Astrocyte of the cerebellum (primary cell): ENCODE data around the gene VPS52.

Source experiments
- DNase-seq: peaks from one replicate; pipeline ENCODE4 v3.0.0-alpha.2; 2011; ENCODE audit warnings: low read depth
- H3K4me3 ChIP-seq: 2 replicates; pipeline ENCODE4 v1.5.1; 2011; ENCODE audit warnings: mild to moderate bottlenecking, low read depth, low read length, moderate library complexity
- in situ Hi-C: cut with HindIII; loops from 2 replicates; pipeline ENCODE4 v1.10.0; 2017; ENCODE audit warnings: low sequenced_read_pairs
- TF ChIP-seq, protein P1 (sequence below): IDR thresholded peaks from 2 replicates; pipeline ENCODE4 v1.5.1; 2012; ENCODE audit warnings: low read length, low read depth, moderate library complexity, mild to moderate bottlenecking; ENCODE audit errors: missing control alignments

Gene VPS52

DNA sequence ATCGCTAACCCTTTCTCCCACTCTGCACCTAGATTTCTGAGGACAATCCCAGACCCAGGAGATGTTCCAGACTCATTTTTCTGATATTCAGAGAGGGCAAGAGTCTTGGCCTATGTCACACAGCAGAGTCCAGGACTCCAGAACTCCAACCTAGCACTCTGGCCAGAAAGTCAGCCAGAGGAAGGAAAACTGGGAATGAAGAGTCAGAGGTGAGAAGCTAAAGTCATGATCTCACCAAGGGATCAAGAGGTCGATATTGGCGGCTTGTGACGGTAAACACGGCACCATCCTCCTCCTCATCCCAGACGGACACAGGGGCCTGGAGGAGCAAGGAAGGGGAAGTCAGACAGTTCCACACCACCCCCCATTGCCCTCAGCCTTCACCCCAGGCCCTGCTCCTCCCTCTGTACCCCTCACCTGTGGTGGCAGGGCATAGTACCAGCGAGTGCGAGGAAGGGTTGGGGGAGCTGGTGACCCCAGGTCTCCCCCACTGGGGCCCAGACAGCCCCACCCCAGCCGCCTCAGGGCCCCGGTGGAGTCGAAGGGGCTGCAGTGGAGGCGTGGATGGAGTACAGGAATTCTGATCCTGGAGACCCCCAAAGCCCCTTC lies 25.2 kb upstream of the VPS52 start:
- TF ChIP-seq, protein P1, sequence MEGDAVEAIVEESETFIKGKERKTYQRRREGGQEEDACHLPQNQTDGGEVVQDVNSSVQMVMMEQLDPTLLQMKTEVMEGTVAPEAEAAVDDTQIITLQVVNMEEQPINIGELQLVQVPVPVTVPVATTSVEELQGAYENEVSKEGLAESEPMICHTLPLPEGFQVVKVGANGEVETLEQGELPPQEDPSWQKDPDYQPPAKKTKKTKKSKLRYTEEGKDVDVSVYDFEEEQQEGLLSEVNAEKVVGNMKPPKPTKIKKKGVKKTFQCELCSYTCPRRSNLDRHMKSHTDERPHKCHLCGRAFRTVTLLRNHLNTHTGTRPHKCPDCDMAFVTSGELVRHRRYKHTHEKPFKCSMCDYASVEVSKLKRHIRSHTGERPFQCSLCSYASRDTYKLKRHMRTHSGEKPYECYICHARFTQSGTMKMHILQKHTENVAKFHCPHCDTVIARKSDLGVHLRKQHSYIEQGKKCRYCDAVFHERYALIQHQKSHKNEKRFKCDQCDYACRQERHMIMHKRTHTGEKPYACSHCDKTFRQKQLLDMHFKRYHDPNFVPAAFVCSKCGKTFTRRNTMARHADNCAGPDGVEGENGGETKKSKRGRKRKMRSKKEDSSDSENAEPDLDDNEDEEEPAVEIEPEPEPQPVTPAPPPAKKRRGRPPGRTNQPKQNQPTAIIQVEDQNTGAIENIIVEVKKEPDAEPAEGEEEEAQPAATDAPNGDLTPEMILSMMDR = no peak
- in situ Hi-C loops = no loop called here
- H3K4me3 ChIP-seq = peak overlapping the region; percentile 73
- no peak for DNase-seq

DNA sequence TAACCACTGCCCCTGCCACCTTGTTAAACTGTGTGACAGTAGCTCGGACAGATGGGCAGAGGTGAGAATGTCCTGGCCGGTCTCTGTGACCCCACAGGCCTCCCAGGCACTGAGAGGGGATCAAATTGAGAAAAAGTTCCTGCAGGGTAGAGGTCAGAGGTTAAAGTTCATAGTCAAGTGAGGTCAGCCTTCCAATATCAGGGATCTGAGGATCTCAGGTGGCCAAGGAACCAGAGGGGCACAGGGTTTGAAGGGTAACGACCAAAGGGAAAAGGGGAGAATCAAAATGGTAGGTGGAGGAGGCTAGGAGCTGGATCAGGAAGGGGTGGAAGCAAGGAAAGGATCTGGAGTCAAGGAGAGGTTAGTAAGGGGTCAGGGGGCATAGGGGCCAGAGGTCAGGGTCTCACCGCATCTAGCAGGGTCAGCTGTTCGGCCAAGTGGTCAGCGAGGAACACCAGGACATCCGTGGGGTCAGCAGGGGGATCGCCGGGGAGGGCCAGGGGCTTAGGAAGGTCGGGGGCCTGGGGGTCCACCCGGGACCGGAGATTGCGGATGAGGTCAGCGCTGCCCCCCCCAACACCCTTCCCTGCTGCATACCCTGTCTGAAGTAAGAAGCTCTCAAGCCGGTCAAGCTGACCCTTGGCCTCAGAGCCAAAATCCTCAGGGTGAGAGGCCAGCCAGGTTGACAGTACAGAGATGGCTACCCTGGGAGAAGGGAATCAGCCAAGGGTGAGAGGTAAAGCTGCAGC lies 24.1 kb upstream of the VPS52 start:
- H3K4me3 ChIP-seq = no peak overlapping the region
- TF ChIP-seq, protein P1 = no peak
- no peak for DNase-seq
- in situ Hi-C loops = no loop called here

DNA sequence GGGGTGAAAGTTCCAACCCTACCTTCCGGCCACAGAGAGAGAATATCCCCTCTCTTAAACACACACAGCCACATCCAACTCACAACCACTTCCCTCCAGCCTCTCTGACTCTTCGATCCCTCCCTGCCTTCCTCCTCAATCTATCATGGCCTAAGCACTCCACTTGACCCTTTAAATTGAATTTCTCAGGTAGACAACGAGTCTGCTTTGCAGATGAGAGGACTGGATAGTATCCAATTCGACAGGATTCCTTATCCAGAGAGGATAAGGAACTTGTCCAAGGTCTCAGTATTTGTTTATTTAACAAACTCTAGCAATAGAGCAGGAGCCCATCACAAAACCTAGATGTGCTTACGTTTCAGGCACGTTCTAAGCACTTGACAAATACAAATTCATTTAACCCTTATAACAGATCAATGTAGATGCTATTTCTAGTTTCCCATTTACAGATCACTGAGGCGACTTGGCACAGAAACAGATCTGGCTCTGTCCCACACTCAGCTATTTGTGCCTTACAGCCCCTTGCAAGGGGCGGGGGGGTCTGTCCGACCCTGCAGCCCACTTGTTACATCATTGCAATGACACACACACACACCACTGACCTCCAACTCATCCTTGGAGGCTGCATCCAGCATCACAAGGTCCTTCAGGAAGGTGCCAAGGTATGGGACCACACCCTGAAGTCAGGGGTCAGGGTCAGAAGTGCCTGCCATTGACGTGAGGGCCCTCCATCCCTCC lies 22.6 kb upstream of the VPS52 start:
- in situ Hi-C loops = no loop called here
- H3K4me3 ChIP-seq = no peak overlapping the region
- DNase-seq = no peak
- TF ChIP-seq, protein P1 = no peak

DNA sequence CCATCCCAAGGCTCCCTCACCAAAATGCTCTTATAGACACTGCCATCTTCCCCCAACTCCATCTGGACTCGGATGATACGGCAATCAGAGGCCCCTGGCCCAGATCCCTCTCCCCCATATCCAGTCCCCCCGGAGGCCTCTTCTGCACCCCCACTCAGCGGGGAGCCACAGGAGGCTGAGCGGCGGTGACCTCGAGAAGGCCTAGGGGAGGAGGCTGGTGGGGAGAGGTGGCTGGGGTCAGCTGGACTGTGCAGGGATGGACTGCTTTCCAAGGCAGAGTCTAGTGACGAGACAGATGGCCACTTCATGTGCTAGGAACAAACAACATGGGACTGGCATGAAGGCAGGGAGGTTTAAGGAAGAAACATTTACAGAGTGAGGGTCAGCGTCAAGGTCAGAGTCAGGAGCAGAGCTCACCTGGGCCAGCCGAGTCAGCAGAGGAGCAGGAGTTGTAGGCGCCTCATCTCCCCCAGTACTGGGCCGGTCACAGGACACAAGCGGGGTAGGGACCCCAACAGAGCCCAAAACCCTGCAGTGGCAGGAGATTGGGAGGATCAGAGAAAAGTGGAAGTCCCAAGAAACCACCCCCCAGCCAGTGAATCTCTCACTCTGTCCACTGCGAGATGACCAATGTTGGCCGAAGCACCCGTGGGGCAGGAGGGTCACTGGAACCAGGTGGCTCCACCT lies 21.5 kb upstream of the VPS52 start:
- TF ChIP-seq, protein P1 = no peak
- no peak for DNase-seq
- H3K4me3 ChIP-seq = no peak overlapping the region
- in situ Hi-C loops = no loop called here

DNA sequence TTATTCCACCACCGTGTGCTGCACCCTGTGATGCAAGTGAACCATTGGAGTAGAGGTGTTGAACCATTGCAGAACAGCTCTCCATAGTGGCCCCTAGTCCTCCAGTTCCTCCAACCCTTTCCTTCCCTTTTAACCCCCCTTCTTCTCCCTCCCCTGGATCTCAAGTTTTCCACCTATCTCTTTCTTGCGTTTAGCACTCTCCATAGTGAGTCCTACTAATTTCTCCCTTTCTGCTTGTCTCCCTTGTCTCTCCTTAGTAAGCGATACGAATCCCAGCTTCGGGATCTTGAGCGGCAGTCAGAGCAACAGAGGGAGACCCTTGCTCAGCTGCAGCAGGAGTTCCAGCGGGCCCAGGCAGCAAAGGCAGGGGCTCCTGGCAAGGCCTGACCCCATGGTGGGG lies 18.8 kb upstream of the VPS52 start:
- TF ChIP-seq, protein P1 = no peak
- in situ Hi-C loops = no loop called here
- H3K4me3 ChIP-seq = peak overlapping the region; percentile 72
- DNase-seq = no peak

DNA sequence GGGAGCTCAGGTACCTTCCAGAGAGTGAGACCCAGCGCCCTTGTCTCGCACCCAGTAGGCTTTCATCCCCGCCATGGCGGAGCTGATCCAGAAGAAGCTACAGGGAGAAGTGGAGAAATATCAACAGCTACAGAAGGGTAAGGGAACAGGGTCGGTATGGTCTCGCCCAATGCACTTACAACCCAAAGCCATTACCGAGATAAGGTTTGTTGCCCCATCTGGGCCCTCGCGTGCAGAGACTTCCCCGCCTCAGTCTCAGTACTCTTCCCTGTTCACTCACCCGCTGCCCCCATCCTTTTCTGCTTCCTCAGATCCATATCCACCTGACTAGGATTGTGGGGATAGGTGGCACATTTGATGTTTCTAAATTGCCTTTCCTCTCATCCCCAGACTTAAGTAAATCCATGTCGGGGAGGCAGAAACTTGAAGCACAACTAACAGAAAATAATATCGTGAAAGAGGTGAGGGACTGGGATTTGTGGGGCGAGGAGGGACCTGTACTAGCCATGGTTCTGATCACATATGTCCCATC lies 18.2 kb upstream of the VPS52 start:
- no peak for DNase-seq
- TF ChIP-seq, protein P1 = no peak
- peak overlapping the region; percentile 72 for H3K4me3 ChIP-seq
- in situ Hi-C loops = no loop called here
